HG03457 (cell line): ENCODE data around the gene FZR1.

Experiments
- ATAC-seq: cut with Tn5 transposase; IDR thresholded peaks from one replicate; pipeline ENCODE4 v1.9.1; 2021; ENCODE audit warnings: moderate number of reproducible peaks; ENCODE audit not compliant: unreplicated experiment

The FZR1 gene

DNA sequence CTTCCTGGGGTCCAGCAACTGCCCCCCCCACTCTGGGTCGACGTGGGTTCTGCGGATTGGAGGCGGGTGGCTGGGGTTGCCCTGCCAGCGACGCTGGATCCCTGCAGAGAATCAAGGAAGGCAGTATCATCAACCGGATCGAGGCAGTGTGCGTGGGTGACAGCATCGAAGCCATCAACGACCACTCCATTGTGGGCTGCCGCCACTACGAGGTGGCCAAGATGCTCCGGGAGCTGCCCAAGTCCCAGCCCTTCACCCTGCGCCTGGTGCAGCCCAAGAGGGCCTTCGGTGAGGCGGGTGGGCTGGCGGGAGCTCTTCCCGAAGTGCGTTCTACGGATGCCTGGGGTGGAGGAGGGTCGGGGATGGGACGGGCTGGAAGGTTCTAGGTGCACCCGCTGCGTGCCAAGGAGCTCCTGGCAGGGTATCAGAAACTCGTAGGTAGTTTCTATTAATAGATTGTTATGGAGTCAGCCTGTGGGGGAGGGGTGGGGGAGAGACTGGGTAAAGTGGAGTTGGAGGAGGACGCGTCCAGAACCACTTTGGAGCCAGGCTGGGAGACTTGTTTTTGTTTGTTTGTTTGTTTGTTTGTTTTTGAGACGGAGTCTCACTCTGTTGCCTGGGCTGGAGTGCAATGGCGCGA lies 80.7 kb downstream of the FZR1 start:
- no peak for ATAC-seq
